Stimulated activated CD4-positive, alpha-beta T cell treated with anti-CD3 and anti-CD28 coated beads, Interleukin-15, amount 100 ng/mL, for 1 hour (primary cell): ENCODE results near the gene GPR135.

Experiments
- DNase-seq, 2 donors: peaks; one replicate each; pipeline ENCODE4 v3.0.0-alpha.2; 2020; ENCODE audit warnings: low read depth in 1 of 2, low spot score in 1 of 2

The GPR135 gene

DNA sequence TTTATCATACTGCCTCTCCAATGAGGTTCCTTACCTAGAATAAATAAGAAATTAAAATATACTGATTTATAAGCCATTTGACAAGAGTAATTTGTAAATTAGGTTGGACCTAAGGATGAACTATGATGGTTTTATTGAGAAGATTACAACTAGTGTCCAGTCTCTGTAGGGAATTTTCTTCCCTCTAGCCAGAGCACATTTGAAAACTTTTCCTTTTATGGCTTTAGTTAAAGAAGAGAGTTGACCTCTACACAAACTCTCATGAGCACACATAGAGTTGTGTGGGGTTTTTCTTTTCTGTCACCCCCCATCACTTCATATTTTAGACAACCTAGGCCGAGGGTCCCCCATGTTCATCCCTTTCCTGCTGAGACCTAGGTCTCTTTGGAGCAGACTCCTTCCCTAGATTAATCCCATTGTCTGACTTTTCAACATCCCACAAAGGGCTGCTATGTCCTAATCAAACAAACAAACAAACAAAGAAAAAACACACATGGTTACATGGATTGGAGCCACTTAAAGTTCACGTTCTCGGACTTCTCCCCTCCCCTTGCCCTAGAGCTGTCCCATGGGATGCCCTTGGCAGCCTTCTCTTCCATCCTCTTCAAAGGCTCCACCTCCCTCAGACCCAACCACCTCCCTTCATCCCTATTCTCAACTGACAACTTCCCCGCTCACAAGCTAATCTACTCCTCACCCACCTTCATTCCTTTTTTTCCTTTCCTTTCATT, 40.7 kb downstream of the GPR135 start:
- no peak for DNase-seq

DNA sequence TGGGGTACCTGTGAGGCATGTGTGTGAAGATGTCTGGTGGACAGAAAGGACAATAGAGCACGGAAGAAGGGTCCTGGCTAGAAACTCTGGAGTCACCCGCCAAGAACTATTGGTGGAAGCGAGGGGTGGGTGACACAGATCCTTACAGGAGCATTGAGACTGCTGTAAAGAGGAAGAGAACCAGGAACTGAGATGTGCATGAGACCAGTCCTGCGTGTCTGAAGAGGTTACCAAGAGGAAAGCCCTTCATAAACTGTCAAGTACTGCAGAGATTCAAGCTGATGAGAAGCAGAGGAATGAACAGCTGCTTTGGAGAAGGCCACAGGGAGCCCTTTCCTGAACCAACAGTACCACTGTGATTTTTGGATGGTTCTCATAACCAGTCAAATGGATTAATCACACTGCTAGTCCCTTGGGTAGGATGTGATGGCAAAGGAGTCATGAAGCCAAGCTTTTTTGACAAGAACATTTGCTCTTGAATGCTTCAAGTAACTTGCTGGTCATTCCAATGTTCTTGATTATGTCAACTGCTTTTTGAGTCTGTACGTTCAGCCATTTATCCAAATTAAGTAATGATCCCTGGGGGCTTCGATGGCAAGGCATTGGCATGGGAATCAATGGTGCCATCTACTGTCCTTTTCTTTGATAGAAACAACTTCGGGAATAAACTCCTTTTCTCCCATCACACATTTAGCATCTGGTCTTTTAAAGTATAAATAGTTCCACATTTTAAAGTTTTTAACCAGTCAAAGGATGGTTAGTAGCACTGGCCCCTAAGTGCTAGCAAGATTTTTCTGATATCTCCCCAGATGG, 42.9 kb downstream of the GPR135 start:
- no peak for DNase-seq

DNA sequence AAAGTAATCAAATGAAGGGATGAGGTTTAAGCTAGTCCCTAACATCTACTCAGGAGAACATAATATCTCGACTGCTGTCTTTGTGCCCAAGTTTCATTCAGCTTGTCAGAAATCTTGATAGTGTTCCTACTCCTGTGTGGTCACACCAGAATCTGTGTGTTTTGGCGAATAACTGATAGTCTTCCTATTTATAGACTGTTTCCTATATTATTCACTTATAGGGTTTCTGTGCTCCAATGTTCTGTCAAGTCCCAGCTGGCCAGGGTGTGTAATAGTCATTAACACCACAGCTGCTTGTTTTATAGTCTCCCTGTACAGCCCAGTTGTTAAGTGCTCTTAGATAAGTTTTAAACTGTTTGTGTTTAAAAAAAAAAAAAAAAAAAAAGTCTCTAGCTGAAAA, 45.9 kb downstream of the GPR135 start:
- no peak for DNase-seq

DNA sequence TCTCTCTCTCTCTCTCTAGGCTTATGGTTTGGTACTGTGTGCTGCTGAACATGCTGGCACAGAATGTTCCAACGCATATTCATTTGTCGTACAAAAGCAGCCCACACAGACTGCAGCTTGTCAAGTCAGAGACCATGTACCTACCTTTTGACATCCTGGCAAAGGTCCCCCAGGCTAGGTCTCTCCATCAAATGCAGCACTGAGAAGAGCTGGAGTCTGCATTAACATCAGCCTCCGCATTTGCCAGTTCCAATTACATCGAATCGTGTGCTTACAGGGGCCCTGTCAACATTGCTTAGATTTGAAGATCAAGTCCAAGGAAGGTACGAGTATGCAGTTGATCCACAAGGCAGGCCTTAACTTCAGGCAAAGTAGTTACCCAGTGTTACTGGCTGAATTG, 47.9 kb downstream of the GPR135 start:
- no peak for DNase-seq

GRCh38 chr14:59415836-59416602, 49.2 kb downstream of the GPR135 start:
- DNase-seq: no peak
